CMK (cell line): ENCODE data around the gene TMEM87B.
A peak's percentile ranks its signal among the peaks of the same experiment; 100 is the strongest.

ENCODE experiments used
- DNase-seq: peaks from one replicate; pipeline ENCODE4 v3.0.0-alpha.2; 2010; ENCODE audit warnings: low read depth

Gene TMEM87B, protein sequence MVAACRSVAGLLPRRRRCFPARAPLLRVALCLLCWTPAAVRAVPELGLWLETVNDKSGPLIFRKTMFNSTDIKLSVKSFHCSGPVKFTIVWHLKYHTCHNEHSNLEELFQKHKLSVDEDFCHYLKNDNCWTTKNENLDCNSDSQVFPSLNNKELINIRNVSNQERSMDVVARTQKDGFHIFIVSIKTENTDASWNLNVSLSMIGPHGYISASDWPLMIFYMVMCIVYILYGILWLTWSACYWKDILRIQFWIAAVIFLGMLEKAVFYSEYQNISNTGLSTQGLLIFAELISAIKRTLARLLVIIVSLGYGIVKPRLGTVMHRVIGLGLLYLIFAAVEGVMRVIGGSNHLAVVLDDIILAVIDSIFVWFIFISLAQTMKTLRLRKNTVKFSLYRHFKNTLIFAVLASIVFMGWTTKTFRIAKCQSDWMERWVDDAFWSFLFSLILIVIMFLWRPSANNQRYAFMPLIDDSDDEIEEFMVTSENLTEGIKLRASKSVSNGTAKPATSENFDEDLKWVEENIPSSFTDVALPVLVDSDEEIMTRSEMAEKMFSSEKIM

DNA sequence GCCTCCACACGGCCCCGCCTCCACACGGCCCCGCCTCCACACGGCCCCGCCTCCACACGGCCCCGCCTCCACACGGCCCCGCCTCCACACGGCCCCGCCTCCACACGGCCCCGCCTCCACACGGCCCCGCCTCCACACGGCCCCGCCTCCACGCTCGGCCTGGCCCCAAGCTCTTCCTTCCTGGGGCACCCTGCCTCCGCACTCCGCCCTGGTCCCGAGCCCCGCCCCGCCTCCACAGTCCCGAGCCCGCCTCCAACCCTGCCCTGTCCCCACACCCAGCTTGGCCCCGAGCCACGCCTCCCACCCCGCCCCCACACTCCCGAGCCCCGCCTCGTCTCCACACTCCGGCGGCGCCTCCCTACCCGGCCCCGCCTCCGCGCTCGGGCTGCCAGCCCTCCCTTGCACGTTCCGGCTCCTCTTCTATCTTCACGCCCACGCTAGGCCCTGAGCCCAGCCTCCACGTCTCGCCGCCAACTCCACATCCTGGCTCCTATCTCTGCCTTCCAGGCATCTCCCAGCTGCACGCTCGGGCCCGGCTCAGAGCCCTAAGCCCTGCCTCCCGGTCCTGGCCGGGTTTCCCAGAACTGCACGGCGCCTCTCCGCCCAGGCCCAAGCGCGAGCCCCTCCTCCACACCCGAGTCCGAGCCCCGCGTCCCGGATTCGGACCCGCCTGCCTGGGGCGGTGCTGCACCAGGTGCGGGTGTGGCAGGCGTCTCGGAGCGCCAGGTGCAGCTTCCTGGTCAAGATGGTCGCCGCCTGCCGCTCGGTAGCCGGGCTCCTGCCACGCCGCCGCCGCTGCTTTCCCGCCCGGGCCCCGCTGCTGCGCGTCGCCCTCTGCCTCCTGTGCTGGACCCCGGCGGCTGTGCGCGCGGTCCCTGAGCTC lies at the start of gene TMEM87B:
TMEM87B (plus strand) TSS at position 423 of the 883 bp plus-strand sequence; CDS start at position 746, 323 bp downstream.
- peak; percentile 95 for DNase-seq

- DNase-seq: no peak
Observed at GRCh38 chr2:112005406-112006075, 49.5 kb upstream of the TMEM87B start.

- no peak for DNase-seq
Observed at GRCh38 chr2:112006076-112006410, 49.0 kb upstream of the TMEM87B start.

GRCh38 chr2:112007493-112007892 lies 47.6 kb upstream of the TMEM87B start:
- no peak for DNase-seq

DNA sequence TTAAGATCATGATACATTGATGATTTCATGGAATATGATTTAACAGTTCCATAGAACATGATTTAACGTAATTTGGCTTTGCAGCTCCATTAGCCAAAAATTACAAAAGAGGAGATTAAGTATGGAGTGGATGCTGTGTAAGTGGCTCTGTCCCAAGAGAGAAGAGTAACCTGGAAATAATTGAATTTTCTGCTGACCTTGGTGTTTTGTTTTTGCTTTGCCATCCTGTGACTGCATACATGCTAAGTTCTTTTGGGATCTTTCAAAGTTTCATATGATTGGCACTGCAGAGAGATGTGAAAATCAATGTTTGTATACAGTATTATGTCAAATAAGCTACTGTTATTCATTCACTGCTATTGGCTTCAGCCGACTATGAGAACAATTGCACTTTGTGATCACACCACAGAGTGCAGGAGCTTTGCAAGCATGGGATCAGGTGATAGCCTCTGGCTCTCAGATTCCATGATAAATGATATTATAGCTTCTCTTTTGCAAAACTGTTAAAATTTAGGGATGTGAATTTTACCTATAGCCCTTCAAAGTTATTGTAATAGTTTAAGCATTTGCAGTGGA lies 46.1 kb upstream of the TMEM87B start:
- no peak for DNase-seq

DNA sequence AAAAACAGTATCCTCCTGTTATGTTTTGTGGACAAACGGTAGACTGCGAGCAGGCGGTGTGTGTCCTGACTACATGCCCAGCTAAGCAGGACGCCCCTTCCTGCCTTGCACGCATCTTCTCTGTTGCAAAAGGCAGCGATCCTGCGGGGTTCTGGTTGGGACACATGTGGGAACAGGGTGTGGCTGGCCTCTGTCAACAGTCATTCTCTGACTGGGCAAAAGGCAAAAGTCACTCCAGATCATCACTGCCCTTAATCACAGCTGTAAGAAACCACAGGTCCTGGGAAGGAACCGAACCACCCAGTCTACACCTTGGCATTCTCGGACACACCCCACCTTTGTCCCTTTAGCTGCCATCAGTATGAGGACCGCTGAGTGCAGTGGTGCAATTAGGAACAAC lies 44.3 kb upstream of the TMEM87B start:
- DNase-seq: no peak

DNA sequence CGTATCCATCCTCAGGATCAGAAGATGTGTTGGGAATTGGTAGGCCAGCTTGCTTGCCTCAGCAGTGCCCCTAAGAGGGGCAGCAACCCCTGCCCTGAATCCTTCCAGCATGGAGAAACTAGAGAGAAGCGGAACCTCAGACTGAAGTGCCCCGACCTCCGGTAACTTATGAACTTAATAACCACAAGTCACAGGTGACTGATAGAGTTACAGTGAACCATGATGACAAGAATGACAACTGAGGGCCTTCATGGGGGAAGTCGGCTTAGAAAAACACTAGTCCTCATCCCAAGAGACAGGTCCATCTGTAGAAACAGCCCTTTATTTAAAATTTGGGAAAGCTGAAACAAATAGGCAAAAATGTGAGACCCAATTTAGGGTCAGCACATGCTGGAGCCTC lies 42.5 kb upstream of the TMEM87B start:
- no peak for DNase-seq

GRCh38 chr2:112018846-112019245 lies 36.2 kb upstream of the TMEM87B start:
- no peak for DNase-seq

DNA sequence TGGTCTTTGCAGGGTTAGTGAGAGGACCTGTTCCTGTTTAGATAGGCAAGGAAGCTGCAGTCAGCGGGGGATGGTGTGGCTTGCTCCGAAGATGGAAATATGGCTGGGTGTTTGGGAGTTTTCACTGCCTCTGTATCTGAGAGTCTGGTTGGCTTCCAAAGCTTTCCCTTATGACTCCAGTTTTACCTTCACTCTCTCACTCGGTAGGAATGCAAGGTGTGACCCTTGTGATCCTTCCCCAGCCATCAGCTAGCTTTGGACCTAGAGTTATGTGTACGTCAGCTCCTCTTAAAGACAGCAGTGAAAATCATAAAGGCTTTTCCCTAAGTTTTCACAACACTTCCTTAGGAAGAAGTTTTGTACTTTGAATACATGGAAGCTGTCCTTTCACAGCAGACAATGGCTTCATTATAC lies 35.5 kb upstream of the TMEM87B start:
- no peak for DNase-seq

DNA sequence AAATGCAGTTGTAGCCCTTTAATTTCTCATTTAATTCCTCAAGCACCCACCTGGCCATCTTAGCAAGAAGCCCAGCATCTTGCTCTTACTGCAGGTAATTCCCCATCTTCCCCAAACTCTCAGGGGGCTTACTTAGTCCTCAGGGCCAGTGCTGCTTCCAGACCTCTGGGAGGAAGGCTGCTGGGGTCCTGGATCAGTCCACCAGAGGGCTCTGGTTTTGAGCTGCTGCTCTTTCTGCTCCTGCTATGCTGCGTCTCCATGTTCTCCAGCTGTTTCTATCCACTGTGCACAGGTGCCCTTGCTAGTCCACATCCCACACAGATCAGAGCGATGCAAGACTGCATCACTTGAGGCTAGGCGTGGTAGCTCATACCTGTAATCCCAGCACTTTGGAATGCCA lies 34.5 kb upstream of the TMEM87B start:
- DNase-seq: no peak

DNA sequence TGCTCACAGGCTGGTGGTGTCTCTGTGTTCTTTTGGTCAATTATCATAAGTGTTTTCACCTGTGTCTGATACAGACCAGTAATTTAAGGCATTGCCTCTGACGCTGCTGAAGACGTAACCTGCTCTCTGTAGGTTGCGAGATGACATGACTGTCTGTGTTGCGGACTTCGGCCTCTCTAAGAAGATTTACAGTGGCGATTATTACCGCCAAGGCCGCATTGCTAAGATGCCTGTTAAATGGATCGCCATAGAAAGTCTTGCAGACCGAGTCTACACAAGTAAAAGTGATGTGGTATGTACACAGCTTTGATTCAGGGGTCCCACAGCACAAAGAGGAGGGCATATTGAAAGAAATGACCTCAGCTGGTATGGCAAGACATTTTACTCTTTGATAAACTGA lies 33.8 kb upstream of the TMEM87B start:
- DNase-seq: no peak

DNA sequence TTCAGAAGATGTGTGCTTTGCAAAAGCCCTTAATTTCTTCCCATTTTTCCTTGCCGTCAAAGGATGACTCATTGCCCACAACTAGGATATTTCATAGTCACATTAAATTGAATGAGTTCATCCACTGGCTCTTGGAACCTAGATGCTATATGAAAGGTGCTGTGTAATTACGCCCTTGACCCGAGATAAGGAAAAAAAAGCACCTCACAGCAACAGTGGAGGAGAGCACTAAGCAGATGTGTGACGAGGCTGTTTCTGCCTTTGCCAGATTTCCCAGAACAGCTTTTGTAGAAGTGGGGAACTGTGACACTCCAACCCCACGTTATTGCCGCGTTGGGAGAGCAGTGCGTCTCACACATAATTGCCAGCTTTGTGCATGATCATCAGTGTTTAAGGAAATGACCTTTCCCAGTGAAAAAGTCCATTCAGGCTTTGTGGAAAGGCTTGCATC lies 33.3 kb upstream of the TMEM87B start:
- no peak for DNase-seq

DNA sequence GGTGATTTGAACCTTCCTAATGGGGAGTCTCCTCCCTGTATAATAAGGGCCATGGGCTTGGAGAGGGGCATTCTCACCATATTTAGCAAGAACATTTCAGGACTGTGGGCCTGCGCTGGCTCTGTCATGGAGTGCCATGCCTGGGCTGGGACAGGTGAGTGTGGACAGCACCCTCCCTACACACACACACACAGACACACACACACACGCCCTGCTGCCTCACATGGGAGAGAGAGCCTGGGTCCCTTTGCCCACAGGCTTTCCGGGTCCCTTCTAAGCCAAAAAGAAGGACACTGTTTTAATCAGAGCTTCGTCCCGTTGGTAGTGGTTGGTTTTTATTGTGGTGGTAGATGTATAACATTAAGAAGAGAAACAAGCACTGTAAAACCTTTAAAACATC lies 31.4 kb upstream of the TMEM87B start:
- no peak for DNase-seq

- DNase-seq: no peak
Observed at GRCh38 chr2:112024231-112024630, 30.8 kb upstream of the TMEM87B start.

DNA sequence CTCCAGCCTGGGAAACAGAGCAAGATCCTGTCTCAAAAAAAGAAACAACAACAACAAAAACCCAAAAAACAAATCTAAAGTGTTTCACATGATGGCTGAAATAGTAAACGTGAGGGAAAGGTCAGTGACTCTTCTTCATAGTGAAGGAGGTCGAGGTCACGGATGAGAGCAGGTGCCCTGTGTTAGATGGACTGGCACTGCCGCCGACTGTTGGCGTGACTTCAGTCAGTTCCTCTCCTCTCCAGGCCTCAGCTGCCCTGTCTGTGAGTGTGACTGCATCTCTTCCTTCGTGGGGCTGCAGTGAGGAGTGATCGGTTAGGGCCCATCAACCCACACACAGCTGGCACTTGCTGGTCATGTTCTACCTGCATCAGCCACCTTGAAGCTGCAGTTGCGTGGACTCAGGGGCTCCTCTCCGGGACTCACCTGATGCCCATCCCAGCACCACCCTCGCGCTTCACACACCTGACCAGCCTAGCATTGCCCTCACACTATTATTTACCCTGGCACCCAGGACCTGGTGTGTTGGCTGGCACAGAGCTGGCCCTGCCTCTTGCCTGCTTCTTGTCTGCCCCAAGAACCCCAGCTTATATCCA lies 30.1 kb upstream of the TMEM87B start:
- DNase-seq: no peak

GRCh38 chr2:112026509-112026908 lies 28.6 kb upstream of the TMEM87B start:
- peak; percentile 87 for DNase-seq

GRCh38 chr2:112027767-112028166 lies 27.3 kb upstream of the TMEM87B start:
- DNase-seq: no peak

GRCh38 chr2:112029164-112029563 lies 25.9 kb upstream of the TMEM87B start:
- no peak for DNase-seq

GRCh38 chr2:112031473-112032223 lies 23.4 kb upstream of the TMEM87B start:
- no peak for DNase-seq

DNA sequence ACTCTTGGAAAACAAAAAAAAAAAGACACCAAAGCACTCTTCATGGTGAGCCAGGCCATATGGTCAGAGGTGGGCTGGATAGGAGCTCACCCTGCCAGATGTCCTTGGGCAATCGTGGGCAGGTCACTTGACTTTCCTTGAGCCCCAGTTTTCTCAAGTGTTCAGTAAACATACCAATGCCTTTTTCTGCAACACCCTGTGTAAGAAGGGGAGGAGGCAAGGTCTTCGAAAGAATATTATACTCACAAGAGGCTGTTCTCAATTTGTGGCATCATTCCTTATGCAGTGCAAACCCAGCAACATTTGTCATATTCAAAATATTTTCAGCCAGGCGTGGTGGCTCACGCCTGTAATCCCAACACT lies 22.9 kb upstream of the TMEM87B start:
- DNase-seq: no peak
